Testis (tissue), 3 donors: ENCODE data around the gene DYNLL2. TPM values are rescaled to one million over a fixed set of nuclear protein-coding genes. Genes with fewer than 3 reads are reported as not detected.
"Not testable (repeated sequence)": the region's sequence is repeated elsewhere in the genome, so short reads cannot be mapped to it uniquely, and the experiment has no call there.

ENCODE experiments used
- DNase-seq: peaks from one replicate; pipeline ENCODE4 v3.0.0-alpha.2; 2019
- H3K27ac ChIP-seq, 2 donors: fragments of 200-600 bp; sonication (generic); one replicate each; pipeline ENCODE4 v1.5.1; 2019
- H3K27me3 ChIP-seq: fragments of 200-600 bp; sonication (generic); one replicate; pipeline ENCODE4 v1.5.1; 2019
- H3K36me3 ChIP-seq: fragments of 200-600 bp; sonication (generic); one replicate; pipeline ENCODE4 v1.5.1; 2017; ENCODE audit warnings: low read depth; ENCODE audit errors: missing control alignments
- H3K4me1 ChIP-seq: fragments of 200-600 bp; sonication (generic); one replicate; pipeline ENCODE4 v1.5.1; 2019
- H3K4me3 ChIP-seq, 2 donors: fragments of 200-600 bp; sonication (generic); one replicate each; pipeline ENCODE4 v1.5.1; 2017 to 2019
- H3K9me3 ChIP-seq: fragments of 200-600 bp; sonication (generic); one replicate; pipeline ENCODE4 v1.5.1; 2017
- POLR2A ChIP-seq: fragments of 450-650 bp; IDR thresholded peaks from one replicate; pipeline ENCODE4 v1.6.1; 2017; ENCODE audit warnings: antibody characterized with exemption, mild to moderate bottlenecking, moderate library complexity
- WGBS, 2 donors: methylation state at CpG; one replicate each; pipeline ENCODE4 v1.1.5; 2018; 5-methylcytosine and 5-hydroxymethylcytosine counted together
- intact Hi-C: fragments of 100-400 bp; cut with DNase I; formaldehyde crosslinking; loops from one replicate; pipeline ENCODE4 v1.15.1; 2023; ENCODE audit warnings: low total_unique reads
- polyA plus RNA-seq: library from polyadenylated mRNA; stranded (reverse); fragments of 350-450 nt; fragmentation: Illumina TruSeq; extraction: RNeasy Lipid Tissue Mini Kit (QIAGEN cat#74804); gene quantifications from one replicate; pipeline ENCODE4 v1.2.3, GENCODE V29; 2014; ENCODE audit warnings: low read depth, low replicate concordance; ENCODE audit not compliant: insufficient read depth
- total RNA-seq, 2 donors: library from RNA; depleted of rRNA; stranded (reverse); fragments of >200 nt; gene quantifications; one replicate each; pipeline ENCODE4 v1.2.3, GENCODE V29; 2016
- TF ChIP-seq, protein P1 (sequence below), 3 experiments: fragments of 450-650 bp in 2 of 3; fragments of 200-600 bp in 1 of 3; sonication (generic) in 1 of 3; IDR thresholded peaks; one replicate each; pipeline ENCODE4 v1.5.1; 2016 to 2019; ENCODE audit warnings: antibody characterized with exemption in 3 of 3, mild to moderate bottlenecking in 2 of 3, moderate library complexity in 1 of 3

DYNLL2 gene
- total and polyA plus RNA-seq, 3 donors from 2014 or later = 33.6 to 52.7 (median 36.7) TPM

DNA sequence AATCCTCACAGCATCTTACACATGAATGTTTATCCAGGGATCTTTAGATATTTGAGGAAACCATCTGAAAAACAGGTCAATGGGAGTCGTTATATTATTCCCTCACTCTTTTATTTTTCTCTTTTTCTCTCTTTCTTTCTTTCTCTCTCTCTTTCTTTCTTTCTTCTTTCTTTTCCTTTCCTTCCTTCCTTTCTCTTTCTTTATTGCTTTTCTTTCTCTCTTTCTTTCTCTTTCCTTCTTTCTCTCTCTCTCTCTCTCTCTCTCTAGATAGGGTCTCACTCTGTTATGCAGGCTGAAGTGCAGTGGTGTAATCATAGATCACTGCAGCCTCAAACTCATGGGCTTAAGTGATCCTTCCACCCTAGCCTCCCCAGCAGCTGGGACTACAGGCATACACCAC, 44.6 kb downstream of the DYNLL2 start:
- DNase-seq = no peak
- intact Hi-C loops = no loop called here
- Histone ChIP-seq H3K4me1 (no peaks in the 10 kb centered on the region), H3K4me3 (no peak overlapping the region), H3K27me3 (no peaks in the 10 kb centered on the region), H3K27ac (no peak overlapping the region), H3K9me3 (no peaks in the 10 kb centered on the region), H3K36me3 (no peaks in the 10 kb centered on the region)
- no peak for TF ChIP-seq POLR2A
- TF ChIP-seq, protein P1, sequence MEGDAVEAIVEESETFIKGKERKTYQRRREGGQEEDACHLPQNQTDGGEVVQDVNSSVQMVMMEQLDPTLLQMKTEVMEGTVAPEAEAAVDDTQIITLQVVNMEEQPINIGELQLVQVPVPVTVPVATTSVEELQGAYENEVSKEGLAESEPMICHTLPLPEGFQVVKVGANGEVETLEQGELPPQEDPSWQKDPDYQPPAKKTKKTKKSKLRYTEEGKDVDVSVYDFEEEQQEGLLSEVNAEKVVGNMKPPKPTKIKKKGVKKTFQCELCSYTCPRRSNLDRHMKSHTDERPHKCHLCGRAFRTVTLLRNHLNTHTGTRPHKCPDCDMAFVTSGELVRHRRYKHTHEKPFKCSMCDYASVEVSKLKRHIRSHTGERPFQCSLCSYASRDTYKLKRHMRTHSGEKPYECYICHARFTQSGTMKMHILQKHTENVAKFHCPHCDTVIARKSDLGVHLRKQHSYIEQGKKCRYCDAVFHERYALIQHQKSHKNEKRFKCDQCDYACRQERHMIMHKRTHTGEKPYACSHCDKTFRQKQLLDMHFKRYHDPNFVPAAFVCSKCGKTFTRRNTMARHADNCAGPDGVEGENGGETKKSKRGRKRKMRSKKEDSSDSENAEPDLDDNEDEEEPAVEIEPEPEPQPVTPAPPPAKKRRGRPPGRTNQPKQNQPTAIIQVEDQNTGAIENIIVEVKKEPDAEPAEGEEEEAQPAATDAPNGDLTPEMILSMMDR (IDR thresholded peaks at IDR 0.05) = no peak
- WGBS, 2 donors = 52 to 69% methylated on average over 1 of the region's 1 CpG

DNA sequence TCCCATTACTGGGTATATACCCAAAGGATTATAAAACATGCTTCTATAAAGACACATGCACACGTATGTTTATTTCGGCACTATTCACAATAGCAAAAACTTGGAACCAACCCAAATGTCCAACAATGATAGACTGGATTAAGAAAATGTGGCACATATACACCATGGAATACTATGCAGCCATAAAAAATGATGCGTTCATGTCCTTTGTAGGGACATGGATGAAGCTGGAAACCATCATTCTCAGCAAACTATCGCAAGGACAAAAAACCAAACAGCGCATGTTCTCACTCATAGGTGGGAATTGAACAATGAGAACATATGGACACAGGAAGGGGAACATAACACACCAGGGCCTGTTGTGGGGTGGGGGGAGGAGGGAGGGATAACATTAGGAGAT, 49.5 kb downstream of the DYNLL2 start:
- H3K36me3 ChIP-seq, H3K9me3 ChIP-seq, H3K27me3 ChIP-seq, DNase-seq, H3K4me1 ChIP-seq, H3K27ac ChIP-seq, intact Hi-C loops, H3K4me3 ChIP-seq: not testable (repeated sequence)
- 93 to 98% methylated on average over 5 of the region's 5 CpGs for WGBS, 2 donors

DNA sequence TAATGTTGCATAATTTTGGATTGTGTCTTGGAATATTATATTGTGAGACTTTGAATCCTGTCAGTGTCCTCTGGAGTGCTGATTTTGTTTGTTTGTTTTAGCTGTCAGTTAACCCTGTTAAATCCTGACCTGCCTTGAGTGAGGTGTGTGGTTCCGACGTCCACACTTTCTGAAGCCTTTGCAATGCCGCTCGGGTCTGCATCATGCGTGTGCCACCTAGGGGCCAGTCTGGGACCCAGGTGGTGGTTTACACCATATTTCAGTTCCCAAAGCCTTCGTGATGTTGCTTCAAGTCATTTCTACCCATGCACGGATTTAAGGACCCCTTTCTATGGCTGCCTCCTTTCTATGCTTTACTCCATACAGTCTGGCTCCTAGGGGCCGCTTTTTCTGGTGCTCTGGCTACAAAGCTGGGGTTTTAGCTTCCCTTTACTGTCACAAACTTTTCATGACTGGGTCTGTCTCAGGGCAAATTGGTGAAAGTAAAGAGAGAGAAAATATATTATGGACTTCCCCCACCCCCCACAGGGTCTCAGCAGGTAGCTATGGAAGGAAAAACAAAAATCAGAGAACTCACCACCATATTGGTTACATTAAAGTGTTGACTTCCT, 53.6 kb downstream of the DYNLL2 start:
- Histone ChIP-seq H3K4me3 (no peak overlapping the region), H3K36me3 (no peaks in the 10 kb centered on the region), H3K9me3 (no peaks in the 10 kb centered on the region), H3K4me1 (no peaks in the 10 kb centered on the region), H3K27me3 (no peaks in the 10 kb centered on the region), H3K27ac (no peak overlapping the region)
- DNase-seq = no peak
- no peak for TF ChIP-seq POLR2A
- TF ChIP-seq, protein P1 (IDR thresholded peaks at IDR 0.05) = no peak
- intact Hi-C loops = no loop called here
- WGBS, 2 donors = 30 to 46% methylated on average over 8 of the region's 8 CpGs

DNA sequence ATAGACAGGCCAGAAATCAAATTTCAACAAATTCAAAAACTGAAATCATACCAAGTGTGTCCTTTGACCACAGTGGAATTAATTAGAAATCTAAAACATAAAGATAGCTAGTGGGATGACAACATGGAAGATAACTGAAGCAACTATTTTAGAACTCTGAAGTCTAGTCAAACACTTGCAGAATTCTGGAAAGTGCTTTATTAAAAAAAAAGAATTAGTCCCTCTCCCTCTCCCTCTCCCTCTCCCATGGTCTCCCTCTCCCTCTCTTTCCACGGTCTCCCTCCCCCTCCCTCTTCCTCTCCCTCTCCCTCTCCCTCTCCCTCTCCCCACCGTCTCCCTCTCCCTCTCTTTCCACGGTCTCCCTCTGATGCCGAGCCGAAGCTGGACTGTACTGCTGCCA, 58.3 kb downstream of the DYNLL2 start:
- Histone ChIP-seq H3K36me3 (no peaks in the 10 kb centered on the region), H3K9me3 (no peaks in the 10 kb centered on the region), H3K4me1 (no peaks in the 10 kb centered on the region), H3K4me3 (no peak overlapping the region), H3K27ac (no peak overlapping the region), H3K27me3 (no peaks in the 10 kb centered on the region)
- 63 to 70% methylated on average over 5 of the region's 5 CpGs for WGBS, 2 donors
- intact Hi-C loops = no loop called here
- TF ChIP-seq, protein P1 (IDR thresholded peaks at IDR 0.05) = no peak
- no peak for TF ChIP-seq POLR2A
- no peak for DNase-seq

DNA sequence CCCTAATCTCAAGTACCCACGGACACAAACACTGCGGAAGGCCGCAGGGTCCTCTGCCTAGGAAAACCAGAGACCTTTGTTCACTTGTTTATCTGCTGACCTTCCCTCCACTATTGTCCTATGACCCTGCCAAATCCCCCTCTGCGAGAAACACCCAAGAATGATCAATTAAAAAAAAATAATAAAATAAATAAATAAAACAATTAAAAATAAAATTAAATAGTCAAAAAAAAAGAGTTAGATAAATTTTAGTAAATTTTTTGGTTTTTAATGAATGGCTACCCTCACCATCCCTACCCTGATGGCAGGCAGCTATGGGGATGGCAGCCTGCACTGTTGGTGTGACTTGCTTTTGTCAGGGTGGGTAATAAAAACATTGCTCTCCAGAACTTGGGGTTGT, 60.1 kb downstream of the DYNLL2 start:
- whole genome bisulfite sequencing, 2 donors = 79 to 84% methylated on average over 4 of the region's 4 CpGs
- H3K9me3 ChIP-seq, DNase-seq, H3K27ac ChIP-seq, H3K27me3 ChIP-seq, H3K36me3 ChIP-seq, intact Hi-C loops, H3K4me1 ChIP-seq, H3K4me3 ChIP-seq: not testable (repeated sequence)

DNA sequence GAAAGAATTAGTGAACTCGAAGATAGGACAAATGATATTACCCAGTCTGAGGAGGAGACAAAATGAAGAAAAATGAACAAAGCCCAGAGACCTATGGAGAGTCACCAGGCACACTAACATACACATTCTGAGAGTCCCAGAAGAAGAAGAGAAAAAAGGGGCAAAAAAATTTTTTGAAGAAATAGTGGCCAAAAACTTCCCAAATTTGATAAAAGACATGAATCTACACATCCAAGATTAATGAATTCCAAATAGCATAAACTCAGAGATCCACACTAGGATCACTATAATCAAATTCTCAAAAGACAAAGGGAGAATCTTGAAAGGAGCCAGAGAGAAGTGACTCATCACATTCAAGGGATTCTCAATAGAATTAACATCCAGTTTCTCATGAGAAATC, 61.6 kb downstream of the DYNLL2 start:
- Histone ChIP-seq H3K4me1 (no peaks in the 10 kb centered on the region), H3K4me3 (no peak overlapping the region), H3K27ac (no peak overlapping the region), H3K27me3 (no peaks in the 10 kb centered on the region), H3K36me3 (no peaks in the 10 kb centered on the region), H3K9me3 (no peaks in the 10 kb centered on the region)
- no peak for TF ChIP-seq POLR2A
- TF ChIP-seq, protein P1 (IDR thresholded peaks at IDR 0.05) = no peak
- intact Hi-C loops = no loop called here
- WGBS, 2 donors = 83 to 84% methylated on average over 1 of the region's 1 CpG
- no peak for DNase-seq
